H9 (cell line): ENCODE results near the gene GRID1. TPM values are rescaled to one million over a fixed set of nuclear protein-coding genes. Genes with fewer than 3 reads are reported as not detected.

Source experiments
- DNase-seq: peaks from one replicate; pipeline ENCODE4 v3.0.0-alpha.2; 2017
- H2AFZ ChIP-seq: one replicate; pipeline ENCODE4 v1.6.1; 2013; ENCODE audit warnings: mild to moderate bottlenecking, low read length, control low read depth, moderate library complexity
- H2AK5ac ChIP-seq: 2 replicates; pipeline ENCODE4 v1.6.1; 2013; ENCODE audit warnings: low read length, control low read depth, mixed read lengths; ENCODE audit not compliant: insufficient read length
- H2BK120ac ChIP-seq: one replicate; pipeline ENCODE4 v1.6.1; 2013; ENCODE audit warnings: low read depth, mild to moderate bottlenecking, low read length, control low read depth, inconsistent platforms; ENCODE audit not compliant: poor library complexity, severe bottlenecking
- H2BK12ac ChIP-seq: 2 replicates; pipeline ENCODE4 v1.6.1; 2013; ENCODE audit warnings: low read length, control low read depth, mixed read lengths, low read depth; ENCODE audit not compliant: insufficient read length
- H2BK15ac ChIP-seq: 2 replicates; pipeline ENCODE4 v1.6.1; 2013; ENCODE audit warnings: low read depth, low read length, control low read depth
- H2BK20ac ChIP-seq: one replicate; pipeline ENCODE4 v1.6.1; 2013; ENCODE audit warnings: low read depth, mild to moderate bottlenecking, low read length, control low read depth, inconsistent platforms; ENCODE audit not compliant: poor library complexity, severe bottlenecking
- H2BK5ac ChIP-seq: 2 replicates; pipeline ENCODE4 v1.6.1; 2013; ENCODE audit warnings: low read length, control low read depth, mixed read lengths; ENCODE audit not compliant: insufficient read length
- H3K14ac ChIP-seq: 2 replicates; pipeline ENCODE4 v1.6.1; 2013; ENCODE audit warnings: low read length, control low read depth; ENCODE audit not compliant: insufficient read depth
- H3K18ac ChIP-seq: 2 replicates; pipeline ENCODE4 v1.6.1; 2013; ENCODE audit warnings: low read depth, mild to moderate bottlenecking, mixed read lengths, low read length, control low read depth; ENCODE audit not compliant: insufficient read length
- H3K23ac ChIP-seq: 2 replicates; pipeline ENCODE4 v1.6.1; 2013; ENCODE audit warnings: low read length, control low read depth, mixed read lengths, low read depth; ENCODE audit not compliant: insufficient read length
- H3K23me2 ChIP-seq: 2 replicates; pipeline ENCODE4 v1.6.1; 2013; ENCODE audit warnings: low read depth, mild to moderate bottlenecking, mixed read lengths, low read length, control low read depth; ENCODE audit not compliant: insufficient read length, poor library complexity, severe bottlenecking
- H3K27ac ChIP-seq: 2 replicates; pipeline ENCODE4 v1.5.1; 2013; ENCODE audit warnings: low read length, control low read depth, mixed read lengths, low read depth; ENCODE audit not compliant: insufficient read length
- H3K27me3 ChIP-seq: 2 replicates; pipeline ENCODE4 v1.6.1; 2013; ENCODE audit warnings: low read length, control low read depth, inconsistent platforms; ENCODE audit not compliant: insufficient read depth
- H3K4ac ChIP-seq: 2 replicates; pipeline ENCODE4 v1.6.1; 2013; ENCODE audit warnings: low read depth, mild to moderate bottlenecking, control low read depth, inconsistent platforms, low read length, moderate library complexity
- H3K4me1 ChIP-seq: 2 replicates; pipeline ENCODE4 v1.6.1; 2013; ENCODE audit warnings: low read length, control low read depth, inconsistent platforms; ENCODE audit not compliant: insufficient read depth
- H3K4me2 ChIP-seq: 2 replicates; pipeline ENCODE4 v1.6.1; 2013; ENCODE audit warnings: low read length, control low read depth, mixed read lengths; ENCODE audit not compliant: insufficient read length, insufficient read depth
- H3K56ac ChIP-seq: 2 replicates; pipeline ENCODE4 v1.6.1; 2013; ENCODE audit warnings: low read depth, mild to moderate bottlenecking, mixed read lengths, low read length, control low read depth; ENCODE audit not compliant: insufficient read length
- H3K79me1 ChIP-seq: 2 replicates; pipeline ENCODE4 v1.6.1; 2013; ENCODE audit warnings: low read depth, mild to moderate bottlenecking, moderate library complexity, low read length, control low read depth, inconsistent platforms; ENCODE audit not compliant: insufficient read depth, poor library complexity, severe bottlenecking
- H3K79me2 ChIP-seq: 2 replicates; pipeline ENCODE4 v1.6.1; 2013; ENCODE audit warnings: low read length, control low read depth, inconsistent platforms; ENCODE audit not compliant: insufficient read depth
- H3K9ac ChIP-seq: 2 replicates; pipeline ENCODE4 v1.6.1; 2013; ENCODE audit warnings: low read length, control low read depth, mixed read lengths; ENCODE audit not compliant: insufficient read length; ENCODE audit errors: extremely low read depth
- H3K9me3 ChIP-seq: one replicate; pipeline ENCODE4 v1.6.1; 2013; ENCODE audit warnings: low read depth, low read length, inconsistent platforms; ENCODE audit not compliant: control insufficient read depth
- H3T11ph ChIP-seq: one replicate; pipeline ENCODE4 v1.6.1; 2013; ENCODE audit warnings: mild to moderate bottlenecking, low read length, control low read depth, inconsistent platforms
- H4K20me1 ChIP-seq: one replicate; pipeline ENCODE4 v1.6.1; 2013; ENCODE audit not compliant: control insufficient read depth, insufficient read length, insufficient read depth
- H4K5ac ChIP-seq: 2 replicates; pipeline ENCODE4 v1.6.1; 2013; ENCODE audit warnings: low read depth, mild to moderate bottlenecking, mixed read lengths, low read length, control low read depth; ENCODE audit not compliant: insufficient read length
- H4K8ac ChIP-seq: replicated peaks from 2 replicates; pipeline ENCODE4 v1.6.1; 2013; ENCODE audit warnings: low read length, control low read depth, mixed read lengths, low read depth; ENCODE audit not compliant: insufficient read length
- H4K91ac ChIP-seq: 2 replicates; pipeline ENCODE4 v1.6.1; 2013; ENCODE audit warnings: low read depth, mild to moderate bottlenecking, moderate library complexity, mixed read lengths, low read length, control low read depth; ENCODE audit not compliant: insufficient read length
- H3K27ac Mint-ChIP-seq, 3 experiments: 2 replicates in 2 of 3; 3 replicates in 1 of 3; pipeline ENCODE4 v1.8.0; 2020 to 2021; ENCODE audit warnings: mixed read lengths in 3 of 3, mild to moderate bottlenecking in 1 of 3, moderate library complexity in 1 of 3
- H3K27me3 Mint-ChIP-seq: 2 replicates; pipeline ENCODE4 v1.8.0; 2021; ENCODE audit warnings: low read depth, mild to moderate bottlenecking, moderate library complexity, mixed read lengths
- H3K36me3 Mint-ChIP-seq, 3 experiments: 2 replicates in 2 of 3; 3 replicates in 1 of 3; pipeline ENCODE4 v1.8.0; 2020 to 2021; ENCODE audit warnings: low read depth in 3 of 3, mixed read lengths in 3 of 3; ENCODE audit not compliant: insufficient read depth in 1 of 3
- H3K4me1 Mint-ChIP-seq, 2 experiments: 2 replicates each; pipeline ENCODE4 v1.8.0; 2020; ENCODE audit warnings: mixed read lengths in 2 of 2
- H3K4me3 Mint-ChIP-seq, 2 experiments: 2 replicates in 1 of 2; 3 replicates in 1 of 2; pipeline ENCODE4 v1.8.0; 2020 to 2021; ENCODE audit warnings: mild to moderate bottlenecking in 2 of 2, mixed read lengths in 2 of 2, moderate library complexity in 1 of 2
- H3K9me3 Mint-ChIP-seq, 2 experiments: 2 replicates in 1 of 2; 3 replicates in 1 of 2; pipeline ENCODE4 v1.8.0; 2020; ENCODE audit warnings: mild to moderate bottlenecking in 2 of 2, mixed read lengths in 2 of 2, moderate library complexity in 1 of 2
- total RNA-seq: library from RNA; stranded (reverse); gene quantifications from 2 replicates; pipeline ENCODE4 v1.2.1, GENCODE V29; 2021
- TF ChIP-seq, protein P1 (sequence below): fragments of 200-600 bp; sonication (generic); conservative IDR thresholded peaks from 3 replicates; pipeline ENCODE4 v1.8.0; 2021; ENCODE audit warnings: antibody characterized with exemption, mild to moderate bottlenecking

GRID1 gene
- total RNA-seq, 1 experiment from 2014 or later, result 0.35 TPM

DNA sequence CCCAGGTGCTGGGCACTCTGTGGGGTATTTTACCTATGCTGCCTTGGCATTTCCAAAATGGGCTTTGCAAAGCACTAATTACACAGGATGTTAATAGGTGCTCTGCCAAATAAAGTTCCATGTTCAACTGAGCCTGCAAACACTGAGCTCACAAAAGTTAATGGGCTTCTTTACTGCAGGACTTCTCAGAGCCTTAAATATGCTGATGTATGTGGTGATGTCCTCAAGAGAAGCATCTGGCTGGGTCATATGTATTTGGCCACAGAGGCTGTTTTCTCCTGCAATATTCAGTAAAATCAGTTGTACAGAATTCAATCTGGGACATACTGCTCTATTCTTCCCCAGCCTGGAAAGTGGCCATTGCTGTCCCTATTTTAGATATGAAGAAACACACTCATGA, 31.3 kb downstream of the GRID1 start:
- Mint-ChIP-seq H3K4me3 (no peak overlapping the region), H3K4me1 (peaks cover 12 to 19% of the 10 kb centered on the region in 2 experiments), H3K36me3 (peaks cover 0 to 1% (median 0%) of the 10 kb centered on the region in 3 experiments; a peak in 2 of 7 replicates), H3K9me3 (peaks cover 0 to 3% of the 10 kb centered on the region in 2 experiments; a peak in 2 of 5 replicates), H3K27ac (no peak overlapping the region), H3K27me3 (0 out of 2 replicates have a peak, but pooled peaks cover 2% of the 10 kb centered on the region)
- Histone ChIP-seq H2BK5ac (no peak overlapping the region), H3K4ac (no peak overlapping the region), H3K14ac (no peak overlapping the region), H2AFZ (no peak overlapping the region), H3K27me3 (no peaks in the 10 kb centered on the region), H2BK15ac (no peak overlapping the region), H3K23ac (no peak overlapping the region), H3K9ac (no peak overlapping the region), H3T11ph (no peak overlapping the region), H3K4me2 (no peak overlapping the region), H4K8ac (no peak overlapping the region), H2AK5ac (no peak overlapping the region), H2BK20ac (no peak overlapping the region), H3K79me1 (no peaks in the 10 kb centered on the region), H2BK12ac (no peak overlapping the region), H3K79me2 (no peaks in the 10 kb centered on the region), H4K20me1 (no peaks in the 10 kb centered on the region), H4K91ac (no peak overlapping the region), H3K23me2 (no peaks in the 10 kb centered on the region), H3K18ac (no peak overlapping the region), H2BK120ac (no peak overlapping the region), H3K27ac (no peak overlapping the region), H3K4me1 (peaks cover 2% of the 10 kb centered on the region; the same call in 1 of the 2 replicates), H4K5ac (no peak overlapping the region), H3K56ac (no peak overlapping the region), H3K9me3 (no peaks in the 10 kb centered on the region)
- no peak for DNase-seq
- TF ChIP-seq, protein P1, sequence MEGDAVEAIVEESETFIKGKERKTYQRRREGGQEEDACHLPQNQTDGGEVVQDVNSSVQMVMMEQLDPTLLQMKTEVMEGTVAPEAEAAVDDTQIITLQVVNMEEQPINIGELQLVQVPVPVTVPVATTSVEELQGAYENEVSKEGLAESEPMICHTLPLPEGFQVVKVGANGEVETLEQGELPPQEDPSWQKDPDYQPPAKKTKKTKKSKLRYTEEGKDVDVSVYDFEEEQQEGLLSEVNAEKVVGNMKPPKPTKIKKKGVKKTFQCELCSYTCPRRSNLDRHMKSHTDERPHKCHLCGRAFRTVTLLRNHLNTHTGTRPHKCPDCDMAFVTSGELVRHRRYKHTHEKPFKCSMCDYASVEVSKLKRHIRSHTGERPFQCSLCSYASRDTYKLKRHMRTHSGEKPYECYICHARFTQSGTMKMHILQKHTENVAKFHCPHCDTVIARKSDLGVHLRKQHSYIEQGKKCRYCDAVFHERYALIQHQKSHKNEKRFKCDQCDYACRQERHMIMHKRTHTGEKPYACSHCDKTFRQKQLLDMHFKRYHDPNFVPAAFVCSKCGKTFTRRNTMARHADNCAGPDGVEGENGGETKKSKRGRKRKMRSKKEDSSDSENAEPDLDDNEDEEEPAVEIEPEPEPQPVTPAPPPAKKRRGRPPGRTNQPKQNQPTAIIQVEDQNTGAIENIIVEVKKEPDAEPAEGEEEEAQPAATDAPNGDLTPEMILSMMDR, result no peak
